GM12878 (cell line): ENCODE measurements around the gene SIRT5.

Source experiments
- ASH2L ChIP-seq: fragments of 300-600, 200-600 bp; sonication (generic); IDR thresholded peaks from 2 replicates; pipeline ENCODE4 v1.6.1; 2017; ENCODE audit warnings: low read depth, mild to moderate bottlenecking, borderline replicate concordance
- GABPA ChIP-seq: IDR thresholded peaks from 2 replicates; pipeline ENCODE4 v1.6.1; 2014; ENCODE audit warnings: antibody characterized with exemption, low read depth, mild to moderate bottlenecking, inconsistent platforms
- NR2F1 ChIP-seq: fragments of 450-650 bp; conservative IDR thresholded peaks from 2 replicates; pipeline ENCODE4 v1.6.1; 2017; ENCODE audit warnings: mild to moderate bottlenecking
- POLR2AphosphoS5 ChIP-seq: IDR thresholded peaks from 2 replicates; pipeline ENCODE4 v1.6.1; 2011; ENCODE audit warnings: mild to moderate bottlenecking, low read length, inconsistent platforms
- RELA ChIP-seq: fragments of 450-650 bp; IDR thresholded peaks from 2 replicates; pipeline ENCODE4 v1.8.0; 2014; ENCODE audit warnings: borderline replicate concordance; ENCODE audit not compliant: partially characterized antibody
- RFX5 ChIP-seq: IDR thresholded peaks from 2 replicates; pipeline ENCODE4 v1.6.1; 2011; ENCODE audit warnings: low read depth, low read length, improper control_type of control experiment
- SRF ChIP-seq, 2 experiments: IDR thresholded peaks; 2 replicates each; pipeline ENCODE4 v1.6.1; 2011; ENCODE audit warnings: low read depth in 2 of 2, low read length in 2 of 2, mild to moderate bottlenecking in 1 of 2, moderate library complexity in 1 of 2
- TF ChIP-seq, protein P1 (sequence below), 3 experiments: IDR thresholded peaks in 2 of 3; conservative IDR thresholded peaks in 1 of 3; 2 replicates each; pipeline ENCODE4 v1.5.1; 2011; ENCODE audit warnings: low read depth in 3 of 3, low read length in 3 of 3, mild to moderate bottlenecking in 3 of 3, control low read depth in 2 of 3, moderate library complexity in 2 of 3, inconsistent platforms in 1 of 3, mixed read lengths in 1 of 3; ENCODE audit not compliant: control insufficient read depth in 2 of 3, insufficient read depth in 1 of 3; ENCODE audit errors: extremely low read depth in 1 of 3
- TF ChIP-seq, protein P2 (sequence below): IDR thresholded peaks from 2 replicates; pipeline ENCODE4 v1.6.1; 2011; ENCODE audit warnings: low read depth, low read length, improper control_type of control experiment, borderline replicate concordance
- TF ChIP-seq, protein P3 (sequence below): fragments of 450-650 bp; conservative IDR thresholded peaks from 2 replicates; pipeline ENCODE4 v1.6.1; 2017; ENCODE audit warnings: mild to moderate bottlenecking, moderate library complexity
- TF ChIP-seq, protein P4 (sequence below): IDR thresholded peaks from 2 replicates; pipeline ENCODE4 v1.6.1; 2012; ENCODE audit warnings: low read depth, low read length, improper control_type of control experiment
- TF ChIP-seq, protein P5 (sequence below): IDR thresholded peaks from 2 replicates; pipeline ENCODE4 v1.6.1; 2012; ENCODE audit warnings: low read depth, low read length, improper control_type of control experiment

DNA sequence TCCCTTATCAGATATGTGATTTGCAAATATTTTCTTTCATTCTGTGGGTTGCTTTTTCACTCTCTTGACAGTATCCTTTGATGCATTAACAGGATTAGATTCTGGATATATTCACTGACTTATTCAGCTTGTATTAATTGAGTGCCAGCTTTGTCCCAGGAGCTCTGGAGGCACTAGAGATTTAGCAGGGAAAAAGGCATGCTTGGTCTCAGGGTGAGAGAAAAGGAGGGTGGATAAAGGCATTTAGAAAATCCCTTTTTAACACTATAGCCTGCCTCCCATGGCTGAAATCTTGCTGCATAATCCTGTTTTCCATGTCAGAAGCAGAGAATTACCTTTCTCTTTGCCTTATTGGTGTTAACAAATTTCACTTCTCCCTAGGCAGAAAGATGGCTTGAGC lies 28.5 kb upstream of the SIRT5 start:
- TF ChIP-seq, protein P1, sequence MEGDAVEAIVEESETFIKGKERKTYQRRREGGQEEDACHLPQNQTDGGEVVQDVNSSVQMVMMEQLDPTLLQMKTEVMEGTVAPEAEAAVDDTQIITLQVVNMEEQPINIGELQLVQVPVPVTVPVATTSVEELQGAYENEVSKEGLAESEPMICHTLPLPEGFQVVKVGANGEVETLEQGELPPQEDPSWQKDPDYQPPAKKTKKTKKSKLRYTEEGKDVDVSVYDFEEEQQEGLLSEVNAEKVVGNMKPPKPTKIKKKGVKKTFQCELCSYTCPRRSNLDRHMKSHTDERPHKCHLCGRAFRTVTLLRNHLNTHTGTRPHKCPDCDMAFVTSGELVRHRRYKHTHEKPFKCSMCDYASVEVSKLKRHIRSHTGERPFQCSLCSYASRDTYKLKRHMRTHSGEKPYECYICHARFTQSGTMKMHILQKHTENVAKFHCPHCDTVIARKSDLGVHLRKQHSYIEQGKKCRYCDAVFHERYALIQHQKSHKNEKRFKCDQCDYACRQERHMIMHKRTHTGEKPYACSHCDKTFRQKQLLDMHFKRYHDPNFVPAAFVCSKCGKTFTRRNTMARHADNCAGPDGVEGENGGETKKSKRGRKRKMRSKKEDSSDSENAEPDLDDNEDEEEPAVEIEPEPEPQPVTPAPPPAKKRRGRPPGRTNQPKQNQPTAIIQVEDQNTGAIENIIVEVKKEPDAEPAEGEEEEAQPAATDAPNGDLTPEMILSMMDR (IDR thresholded peaks at IDR 0.05 in 2 of 3, conservative IDR thresholded peaks at IDR 0.05 in 1 of 3; ENCODE audit: control insufficient read depth in 2 of 3, extremely low read depth in 1 of 3, insufficient read depth in 1 of 3, low read depth in 3 of 3, low read length in 3 of 3) = no peak
- TF ChIP-seq, protein P2, sequence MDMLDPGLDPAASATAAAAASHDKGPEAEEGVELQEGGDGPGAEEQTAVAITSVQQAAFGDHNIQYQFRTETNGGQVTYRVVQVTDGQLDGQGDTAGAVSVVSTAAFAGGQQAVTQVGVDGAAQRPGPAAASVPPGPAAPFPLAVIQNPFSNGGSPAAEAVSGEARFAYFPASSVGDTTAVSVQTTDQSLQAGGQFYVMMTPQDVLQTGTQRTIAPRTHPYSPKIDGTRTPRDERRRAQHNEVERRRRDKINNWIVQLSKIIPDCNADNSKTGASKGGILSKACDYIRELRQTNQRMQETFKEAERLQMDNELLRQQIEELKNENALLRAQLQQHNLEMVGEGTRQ = no peak
- TF ChIP-seq RFX5 (no peak), POLR2AphosphoS5 (no peak), GABPA (no peak), RELA (no peak), SRF (IDR thresholded peaks at IDR 0.05; ENCODE audit: low read depth in 2 of 2, low read length in 2 of 2) (no peak), NR2F1 (no peak), ASH2L (no peak)
- TF ChIP-seq, protein P3, sequence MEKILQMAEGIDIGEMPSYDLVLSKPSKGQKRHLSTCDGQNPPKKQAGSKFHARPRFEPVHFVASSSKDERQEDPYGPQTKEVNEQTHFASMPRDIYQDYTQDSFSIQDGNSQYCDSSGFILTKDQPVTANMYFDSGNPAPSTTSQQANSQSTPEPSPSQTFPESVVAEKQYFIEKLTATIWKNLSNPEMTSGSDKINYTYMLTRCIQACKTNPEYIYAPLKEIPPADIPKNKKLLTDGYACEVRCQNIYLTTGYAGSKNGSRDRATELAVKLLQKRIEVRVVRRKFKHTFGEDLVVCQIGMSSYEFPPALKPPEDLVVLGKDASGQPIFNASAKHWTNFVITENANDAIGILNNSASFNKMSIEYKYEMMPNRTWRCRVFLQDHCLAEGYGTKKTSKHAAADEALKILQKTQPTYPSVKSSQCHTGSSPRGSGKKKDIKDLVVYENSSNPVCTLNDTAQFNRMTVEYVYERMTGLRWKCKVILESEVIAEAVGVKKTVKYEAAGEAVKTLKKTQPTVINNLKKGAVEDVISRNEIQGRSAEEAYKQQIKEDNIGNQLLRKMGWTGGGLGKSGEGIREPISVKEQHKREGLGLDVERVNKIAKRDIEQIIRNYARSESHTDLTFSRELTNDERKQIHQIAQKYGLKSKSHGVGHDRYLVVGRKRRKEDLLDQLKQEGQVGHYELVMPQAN = no peak
- TF ChIP-seq, protein P4, sequence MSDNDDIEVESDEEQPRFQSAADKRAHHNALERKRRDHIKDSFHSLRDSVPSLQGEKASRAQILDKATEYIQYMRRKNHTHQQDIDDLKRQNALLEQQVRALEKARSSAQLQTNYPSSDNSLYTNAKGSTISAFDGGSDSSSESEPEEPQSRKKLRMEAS = no peak
- TF ChIP-seq, protein P5, sequence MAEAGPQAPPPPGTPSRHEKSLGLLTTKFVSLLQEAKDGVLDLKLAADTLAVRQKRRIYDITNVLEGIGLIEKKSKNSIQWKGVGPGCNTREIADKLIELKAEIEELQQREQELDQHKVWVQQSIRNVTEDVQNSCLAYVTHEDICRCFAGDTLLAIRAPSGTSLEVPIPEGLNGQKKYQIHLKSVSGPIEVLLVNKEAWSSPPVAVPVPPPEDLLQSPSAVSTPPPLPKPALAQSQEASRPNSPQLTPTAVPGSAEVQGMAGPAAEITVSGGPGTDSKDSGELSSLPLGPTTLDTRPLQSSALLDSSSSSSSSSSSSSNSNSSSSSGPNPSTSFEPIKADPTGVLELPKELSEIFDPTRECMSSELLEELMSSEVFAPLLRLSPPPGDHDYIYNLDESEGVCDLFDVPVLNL = no peak
